ENCODE results near the gene PACRG. TPM values are rescaled to one million over a fixed set of nuclear protein-coding genes. Genes with fewer than 3 reads are reported as not detected.

Gene PACRG
- total RNA-seq, 3 donors from 2014 or later: 0.64 to 6.4 (median 4.6) TPM

DNA sequence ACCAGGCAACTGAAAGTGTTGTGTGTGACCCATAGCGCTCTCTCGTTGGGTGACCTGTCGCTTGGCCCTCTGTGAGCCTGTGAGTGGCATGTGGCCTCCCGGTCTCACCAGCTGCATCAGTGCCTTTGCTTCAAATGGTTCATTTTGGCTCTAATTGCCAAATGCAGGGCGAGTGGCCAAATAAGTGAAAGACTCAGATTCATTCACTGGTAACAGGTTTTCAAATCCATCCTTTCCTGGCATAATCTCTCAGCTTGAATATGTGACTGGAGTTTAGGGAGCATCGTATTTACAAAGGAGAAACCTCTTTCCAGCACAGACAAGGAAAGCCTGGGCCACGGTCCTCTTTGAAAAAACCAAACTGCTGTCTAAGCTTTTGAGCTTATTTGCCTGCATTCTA lies 365.1 kb downstream of the PACRG start:
- H3K4me1 ChIP-seq: no peaks in the 10 kb centered on the region
- H3K27ac ChIP-seq: no peak overlapping the region
- no peaks in the 10 kb centered on the region for H3K36me3 ChIP-seq
- no peaks in the 10 kb centered on the region for H3K9me3 ChIP-seq
- TF ChIP-seq POLR2AphosphoS5 (IDR thresholded peaks at IDR 0.05): no peak
- TF ChIP-seq POLR2A (IDR thresholded peaks at IDR 0.05): no peak
- TF ChIP-seq, protein P1, sequence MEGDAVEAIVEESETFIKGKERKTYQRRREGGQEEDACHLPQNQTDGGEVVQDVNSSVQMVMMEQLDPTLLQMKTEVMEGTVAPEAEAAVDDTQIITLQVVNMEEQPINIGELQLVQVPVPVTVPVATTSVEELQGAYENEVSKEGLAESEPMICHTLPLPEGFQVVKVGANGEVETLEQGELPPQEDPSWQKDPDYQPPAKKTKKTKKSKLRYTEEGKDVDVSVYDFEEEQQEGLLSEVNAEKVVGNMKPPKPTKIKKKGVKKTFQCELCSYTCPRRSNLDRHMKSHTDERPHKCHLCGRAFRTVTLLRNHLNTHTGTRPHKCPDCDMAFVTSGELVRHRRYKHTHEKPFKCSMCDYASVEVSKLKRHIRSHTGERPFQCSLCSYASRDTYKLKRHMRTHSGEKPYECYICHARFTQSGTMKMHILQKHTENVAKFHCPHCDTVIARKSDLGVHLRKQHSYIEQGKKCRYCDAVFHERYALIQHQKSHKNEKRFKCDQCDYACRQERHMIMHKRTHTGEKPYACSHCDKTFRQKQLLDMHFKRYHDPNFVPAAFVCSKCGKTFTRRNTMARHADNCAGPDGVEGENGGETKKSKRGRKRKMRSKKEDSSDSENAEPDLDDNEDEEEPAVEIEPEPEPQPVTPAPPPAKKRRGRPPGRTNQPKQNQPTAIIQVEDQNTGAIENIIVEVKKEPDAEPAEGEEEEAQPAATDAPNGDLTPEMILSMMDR (IDR thresholded peaks at IDR 0.05): no peak
- H3K4me3 ChIP-seq: no peak overlapping the region
- no peak for DNase-seq (ENCODE audit: low spot score in 2 of 2)
- no peaks in the 10 kb centered on the region for H3K27me3 ChIP-seq
- intact Hi-C loops (cut with DNase I; ENCODE audit: low total_unique reads): loop anchor here (5.0 kb wide), 1 partner anchor 1436 kb away; no protein-coding TSS in a partner anchor

DNA sequence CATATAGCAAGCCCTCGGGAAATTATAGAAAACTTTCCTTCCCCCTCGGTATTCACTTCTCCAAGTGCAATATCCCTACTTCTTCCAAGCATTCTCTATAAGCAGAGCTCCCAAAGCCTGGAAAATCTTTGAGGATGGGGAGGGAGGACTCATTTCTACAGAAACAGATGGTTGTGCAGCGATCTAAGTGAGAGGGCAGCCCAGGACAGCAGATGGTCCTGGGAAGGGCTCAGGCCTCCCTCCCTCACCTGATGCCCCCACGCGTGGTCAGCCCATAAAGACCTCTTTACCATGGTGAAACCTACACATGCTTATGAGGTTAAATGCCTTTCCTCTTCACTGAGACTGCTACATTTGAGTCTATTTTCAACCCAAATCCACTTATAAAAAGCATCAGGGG lies 367.1 kb downstream of the PACRG start:
- H3K27me3 ChIP-seq: no peaks in the 10 kb centered on the region
- no peak overlapping the region for H3K27ac ChIP-seq
- no peak overlapping the region for H3K4me3 ChIP-seq
- intact Hi-C loops (cut with DNase I; ENCODE audit: low total_unique reads): loop anchor here (5.0 kb wide), 1 partner anchor 1438 kb away; no protein-coding TSS in a partner anchor
- TF ChIP-seq, protein P1 (IDR thresholded peaks at IDR 0.05): no peak
- TF ChIP-seq POLR2AphosphoS5 (IDR thresholded peaks at IDR 0.05): no peak
- TF ChIP-seq POLR2A (IDR thresholded peaks at IDR 0.05): no peak
- no peak for DNase-seq (ENCODE audit: low spot score in 2 of 2)
- no peaks in the 10 kb centered on the region for H3K36me3 ChIP-seq
- H3K9me3 ChIP-seq: no peaks in the 10 kb centered on the region
- no peaks in the 10 kb centered on the region for H3K4me1 ChIP-seq

DNA sequence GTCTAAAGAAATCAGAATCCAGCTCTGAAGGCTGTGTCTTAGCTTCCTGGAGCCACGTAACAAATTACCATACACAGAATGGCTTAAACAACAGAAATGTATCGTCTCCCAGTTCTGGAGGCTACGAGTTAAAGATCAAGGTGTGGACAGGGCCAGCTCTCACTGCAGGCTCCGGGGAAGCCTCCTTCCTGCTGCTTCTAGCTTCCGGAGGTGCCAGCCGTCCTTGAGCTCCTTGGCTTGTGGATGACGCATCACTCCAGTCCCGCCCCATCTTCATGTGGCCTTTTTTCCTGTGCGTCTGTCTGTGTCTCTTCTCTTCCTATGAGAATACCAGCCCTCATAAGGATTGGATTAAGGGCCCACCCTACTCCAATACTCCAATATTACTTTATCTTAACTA lies 367.6 kb downstream of the PACRG start:
- TF ChIP-seq POLR2A (IDR thresholded peaks at IDR 0.05): no peak
- TF ChIP-seq, protein P1 (IDR thresholded peaks at IDR 0.05): no peak
- TF ChIP-seq POLR2AphosphoS5 (IDR thresholded peaks at IDR 0.05): no peak
- Histone ChIP-seq H3K27ac (no peak overlapping the region), H3K4me1 (no peaks in the 10 kb centered on the region), H3K9me3 (no peaks in the 10 kb centered on the region), H3K27me3 (no peaks in the 10 kb centered on the region), H3K36me3 (no peaks in the 10 kb centered on the region), H3K4me3 (no peak overlapping the region)
- DNase-seq (ENCODE audit: low spot score in 2 of 2): no peak
- intact Hi-C loops (cut with DNase I; ENCODE audit: low total_unique reads): no loop called here

DNA sequence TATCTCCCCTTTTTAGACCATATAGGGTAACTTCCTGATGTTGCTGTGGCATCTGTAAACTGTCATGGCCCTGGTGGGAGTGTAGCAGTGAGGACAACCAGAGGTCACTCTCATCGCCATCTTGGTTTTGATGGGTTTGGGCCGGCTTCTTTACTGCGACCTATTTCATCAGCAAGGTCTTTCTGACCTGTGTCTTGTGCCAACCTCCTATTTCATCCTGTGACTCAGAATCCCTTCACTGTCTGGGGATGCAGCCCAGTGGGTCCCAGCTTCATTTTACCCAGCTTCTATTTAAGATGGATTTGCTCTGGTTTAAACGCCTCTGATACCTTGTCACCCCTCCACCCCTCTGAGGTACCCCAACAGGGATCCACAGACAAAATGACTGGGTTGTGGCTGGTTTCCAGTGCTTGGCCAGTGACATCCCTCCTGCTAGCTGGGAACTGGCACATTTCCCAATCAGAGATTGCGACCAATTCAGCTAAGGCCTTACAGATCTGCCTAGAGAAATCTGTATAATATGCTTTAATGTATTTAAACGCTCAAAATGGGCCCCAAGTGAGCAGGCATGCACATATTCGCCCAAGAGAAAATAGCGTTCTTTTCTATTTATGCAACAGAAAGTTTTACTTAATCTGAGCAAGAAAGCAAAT lies 371.2 kb downstream of the PACRG start:
- Histone ChIP-seq H3K9me3 (no peaks in the 10 kb centered on the region), H3K4me3 (no peak overlapping the region), H3K27ac (no peak overlapping the region), H3K4me1 (no peaks in the 10 kb centered on the region), H3K36me3 (no peaks in the 10 kb centered on the region), H3K27me3 (no peaks in the 10 kb centered on the region)
- intact Hi-C loops (cut with DNase I; ENCODE audit: low total_unique reads): no loop called here
- no peak for DNase-seq (ENCODE audit: low spot score in 2 of 2)
- TF ChIP-seq, protein P1 (IDR thresholded peaks at IDR 0.05): no peak
- TF ChIP-seq POLR2A (IDR thresholded peaks at IDR 0.05): no peak
- TF ChIP-seq POLR2AphosphoS5 (IDR thresholded peaks at IDR 0.05): no peak

DNA sequence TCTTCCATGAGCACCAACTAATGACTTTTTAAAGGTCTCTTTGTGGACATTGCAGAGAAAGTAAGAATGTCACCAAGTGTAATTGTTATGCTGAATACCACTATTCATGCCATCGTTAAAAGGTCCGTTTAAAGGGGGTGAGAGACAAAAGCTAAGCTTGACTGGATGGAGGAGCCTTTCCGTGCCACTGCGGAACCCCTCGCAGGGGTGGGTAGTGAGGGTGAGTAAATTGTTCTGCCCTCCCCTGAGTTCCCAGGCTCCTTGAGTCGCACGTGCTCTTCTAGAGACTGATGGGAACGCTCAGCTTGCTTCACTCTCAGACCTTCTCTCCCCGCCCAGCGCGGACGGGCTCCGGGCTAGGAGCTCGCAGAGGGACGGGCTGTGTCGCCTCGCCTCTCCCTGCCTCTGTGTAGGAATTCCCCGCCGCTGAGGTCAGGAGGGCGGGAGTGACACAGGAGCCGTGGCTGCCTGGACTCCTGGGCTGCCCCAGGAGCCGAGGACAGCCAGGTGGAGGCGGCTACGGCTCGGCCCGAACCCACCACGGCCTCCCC lies 371.9 kb downstream of the PACRG start:
- intact Hi-C loops (cut with DNase I; ENCODE audit: low total_unique reads): no loop called here
- no peak overlapping the region for H3K4me3 ChIP-seq
- TF ChIP-seq POLR2A (IDR thresholded peaks at IDR 0.05): no peak
- no peak for TF ChIP-seq POLR2AphosphoS5 (IDR thresholded peaks at IDR 0.05)
- TF ChIP-seq, protein P1 (IDR thresholded peaks at IDR 0.05): no peak
- H3K27ac ChIP-seq: no peak overlapping the region
- no peaks in the 10 kb centered on the region for H3K9me3 ChIP-seq
- no peaks in the 10 kb centered on the region for H3K36me3 ChIP-seq
- no peak for DNase-seq (ENCODE audit: low spot score in 2 of 2)
- H3K4me1 ChIP-seq: no peaks in the 10 kb centered on the region
- H3K27me3 ChIP-seq: no peaks in the 10 kb centered on the region
